KMS-11 (cell line): ENCODE measurements around the gene CCDC93.
"Not testable (repeated sequence)": the region's sequence is repeated elsewhere in the genome, so short reads cannot be mapped to it uniquely, and the experiment has no call there.

Experiments used
- H2AFZ ChIP-seq: fragments of 200-600 bp; sonication (generic); 2 replicates; pipeline ENCODE4 v1.6.1; 2016; ENCODE audit warnings: antibody characterized with exemption, mixed run types, low read depth
- H3K27ac ChIP-seq: fragments of 200-600 bp; sonication (generic); 2 replicates; pipeline ENCODE4 v1.6.1; 2016; ENCODE audit warnings: mild to moderate bottlenecking, mixed run types
- H3K27me3 ChIP-seq: fragments of 200-600 bp; sonication (generic); 2 replicates; pipeline ENCODE4 v1.6.1; 2017; ENCODE audit warnings: mild to moderate bottlenecking, low read depth, mixed run types, moderate library complexity; ENCODE audit not compliant: insufficient read depth
- H3K36me3 ChIP-seq: fragments of 200-600 bp; sonication (generic); 2 replicates; pipeline ENCODE4 v1.6.1; 2017; ENCODE audit warnings: mild to moderate bottlenecking, mixed run types; ENCODE audit not compliant: insufficient read depth
- H3K4me1 ChIP-seq: fragments of 200-600 bp; sonication (generic); 2 replicates; pipeline ENCODE4 v1.6.1; 2016; ENCODE audit warnings: mild to moderate bottlenecking, low read depth, mixed run types; ENCODE audit not compliant: poor library complexity, severe bottlenecking
- H3K4me2 ChIP-seq: fragments of 200-600 bp; sonication (generic); 2 replicates; pipeline ENCODE4 v1.7.0; 2016; ENCODE audit warnings: mild to moderate bottlenecking, mixed run types
- H3K4me3 ChIP-seq: fragments of 200-600 bp; sonication (generic); IDR thresholded peaks from 2 replicates; pipeline ENCODE4 v1.6.1; 2017; ENCODE audit warnings: low read depth, low read length, mixed read lengths; ENCODE audit not compliant: insufficient read depth
- H3K79me2 ChIP-seq: fragments of 200-600 bp; sonication (generic); 2 replicates; pipeline ENCODE4 v1.6.1; 2016; ENCODE audit warnings: low read depth, mixed run types; ENCODE audit not compliant: insufficient read depth
- H3K9ac ChIP-seq: fragments of 200-600 bp; sonication (generic); 2 replicates; pipeline ENCODE4 v1.6.1; 2016; ENCODE audit warnings: mild to moderate bottlenecking, mixed run types
- H4K20me1 ChIP-seq: fragments of 200-600 bp; sonication (generic); 2 replicates; pipeline ENCODE4 v1.6.1; 2016; ENCODE audit warnings: mild to moderate bottlenecking, mixed run types; ENCODE audit not compliant: insufficient read depth
- CTCF ChIP-seq: fragments of 200-600 bp; sonication (generic); conservative IDR thresholded peaks from 2 replicates; pipeline ENCODE4 v1.6.1; 2017; ENCODE audit warnings: low read depth, mild to moderate bottlenecking, antibody characterized with exemption, low read length, moderate library complexity, mixed read lengths

CCDC93 gene

GRCh38 chr2:118019821-118020220 is 6.0 kb upstream of the CCDC93 start:
- Histone ChIP-seq H3K4me2 (no peak overlapping the region), H3K27ac (no peak overlapping the region), H3K4me3 (no peak overlapping the region), H2AFZ (no peak overlapping the region), H3K79me2 (no peaks in the 10 kb centered on the region), H3K4me1 (peaks cover under 1% of the 10 kb centered on the region), H3K9ac (no peak overlapping the region), H4K20me1 (no peaks in the 10 kb centered on the region), H3K36me3 (no peaks in the 10 kb centered on the region), H3K27me3 (no peaks in the 10 kb centered on the region)
- TF ChIP-seq CTCF, result no peak

- H3K4me2 ChIP-seq, result no peak overlapping the region
- H3K79me2 ChIP-seq, result peaks cover 13% of the 10 kb centered on the region; the same call in 1 of the 2 replicates
- no peak overlapping the region for H3K9ac ChIP-seq
- peaks cover 9% of the 10 kb centered on the region for H3K4me1 ChIP-seq
- H4K20me1 ChIP-seq, result no peaks in the 10 kb centered on the region
- H3K36me3 ChIP-seq, result no peaks in the 10 kb centered on the region
- no peaks in the 10 kb centered on the region for H3K27me3 ChIP-seq
- no peak overlapping the region for H3K27ac ChIP-seq
- TF ChIP-seq CTCF, result no peak
- H2AFZ ChIP-seq, result no peak overlapping the region
- no peak overlapping the region for H3K4me3 ChIP-seq
These were observed 3.0 kb upstream of the CCDC93 start for GRCh38 chr2:118016911-118017310.

- Histone ChIP-seq H3K4me1 (peaks cover 20% of the 10 kb centered on the region), H3K79me2 (peaks cover 19% of the 10 kb centered on the region; the same call in 1 of the 2 replicates)
- H3K4me2 ChIP-seq, H3K27me3 ChIP-seq, H2AFZ ChIP-seq, H3K27ac ChIP-seq, H3K4me3 ChIP-seq, H3K36me3 ChIP-seq, H3K9ac ChIP-seq, H4K20me1 ChIP-seq: not testable (repeated sequence)
These were observed 1.9 kb upstream of the CCDC93 start for GRCh38 chr2:118015761-118016160.

GRCh38 chr2:118014492-118014824 is 588 bp upstream of the CCDC93 start:
- peak overlapping the region; percentile 66; the same call in 1 of the 2 replicates for H3K4me2 ChIP-seq
- H4K20me1 ChIP-seq, result no peaks in the 10 kb centered on the region
- H3K27me3 ChIP-seq, result no peaks in the 10 kb centered on the region
- H3K9ac ChIP-seq, result peak overlapping the region; percentile 81; the same call in 1 of the 2 replicates
- H3K4me1 ChIP-seq, result peaks cover 26% of the 10 kb centered on the region
- peaks cover 27% of the 10 kb centered on the region; the same call in 1 of the 2 replicates for H3K79me2 ChIP-seq
- no peak overlapping the region for H3K4me3 ChIP-seq
- TF ChIP-seq CTCF, result no peak
- no peak overlapping the region for H3K27ac ChIP-seq
- H3K36me3 ChIP-seq, result no peaks in the 10 kb centered on the region
- H2AFZ ChIP-seq, result peak overlapping the region; percentile 86

GRCh38 chr2:118013221-118013723 is 598 bp downstream of the CCDC93 start:
- Histone ChIP-seq H2AFZ (peak overlapping the region; percentile 86), H3K79me2 (peaks cover 27% of the 10 kb centered on the region; the same call in 1 of the 2 replicates)

More at GRCh38 chr2:118013221-118013723, 598 bp downstream of the CCDC93 start:
- Histone ChIP-seq H3K36me3 (no peaks in the 10 kb centered on the region), H3K9ac (peak overlapping the region; percentile 81; the same call in 1 of the 2 replicates), H4K20me1 (no peaks in the 10 kb centered on the region), H3K4me2 (peak overlapping the region; percentile 78), H3K4me3 (no peak overlapping the region), H3K27ac (peak overlapping the region; percentile 58), H3K27me3 (no peaks in the 10 kb centered on the region), H3K4me1 (peaks cover 26% of the 10 kb centered on the region)
- no peak for TF ChIP-seq CTCF
